Stimulated activated CD4-positive, alpha-beta T cell treated with anti-CD3 and anti-CD28 coated beads, Interleukin-2, amount 100 ng/mL, for 48 hours (primary cell): ENCODE measurements around the gene MYB.
"Not testable (repeated sequence)": the region's sequence is repeated elsewhere in the genome, so short reads cannot be mapped to it uniquely, and the experiment has no call there.

Experiments used
- DNase-seq, 2 donors: peaks; one replicate each; pipeline ENCODE4 v3.0.0-alpha.2; 2020

The MYB gene

DNA sequence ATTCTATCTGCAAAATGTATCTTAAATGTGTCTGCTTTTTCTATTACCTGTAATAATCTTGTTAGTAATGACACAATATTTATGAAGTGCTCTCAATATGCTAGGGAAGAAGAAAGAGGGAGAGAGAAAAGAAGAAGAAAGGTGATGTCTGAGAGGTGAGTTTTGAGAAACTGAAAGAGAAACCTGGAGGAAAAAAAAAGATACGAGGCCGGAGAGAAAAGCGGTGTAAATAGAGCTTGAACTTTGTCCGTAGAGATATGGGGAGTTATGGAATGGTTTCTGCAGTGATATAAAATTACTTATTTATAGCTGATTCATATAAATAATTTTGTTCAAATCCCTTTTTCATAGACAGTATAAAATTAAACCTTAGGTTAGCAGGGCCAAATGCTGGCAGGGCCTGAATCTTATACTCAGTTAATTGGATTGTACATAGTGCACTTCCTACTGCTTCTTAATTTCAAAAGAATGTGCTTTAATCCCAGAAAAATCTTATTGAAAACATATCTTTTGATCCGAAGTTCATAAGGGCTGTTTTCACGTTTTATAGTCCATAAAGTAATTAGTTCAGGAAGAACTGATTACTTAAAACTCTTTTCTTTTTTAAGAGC lies 43.0 kb downstream of the MYB start:
- DNase-seq: no peak

DNA sequence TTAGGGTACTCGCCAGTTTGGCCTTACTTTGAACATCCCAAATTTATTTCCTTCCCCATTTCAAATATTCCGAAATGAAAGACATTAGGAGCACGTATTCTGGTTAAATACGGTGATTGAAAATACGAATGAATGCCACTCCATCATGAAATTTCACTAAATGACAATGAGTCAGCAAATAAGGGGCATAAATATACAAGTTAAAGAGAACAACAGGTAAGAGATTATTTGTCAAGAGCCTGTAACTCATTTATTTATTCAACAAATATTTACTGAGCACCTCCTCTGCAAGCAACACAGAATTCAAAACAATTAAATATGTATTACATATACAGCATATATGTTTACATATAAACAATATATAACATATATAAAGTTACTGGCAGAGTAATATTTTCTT lies 44.8 kb downstream of the MYB start:
- DNase-seq: no peak

DNA sequence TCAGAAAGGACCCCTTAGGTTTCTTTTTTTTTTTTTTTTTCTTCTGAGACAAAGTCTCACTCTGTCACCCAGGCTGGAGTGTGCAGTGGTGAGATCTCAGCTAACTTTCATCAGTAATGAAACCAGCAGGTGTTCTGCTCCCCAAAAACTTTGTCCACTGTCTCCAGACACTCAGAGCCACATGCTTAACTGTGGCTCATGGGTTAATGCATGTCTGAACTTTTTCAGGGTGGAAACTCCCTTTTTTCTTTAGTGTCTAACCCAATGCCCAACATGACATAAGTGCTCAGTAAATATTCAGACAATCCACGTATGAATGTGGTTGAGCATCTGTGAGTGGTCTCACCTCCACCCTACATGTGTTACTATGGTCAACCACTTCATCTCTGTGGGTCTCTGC lies 45.4 kb downstream of the MYB start:
- DNase-seq: no peak

DNA sequence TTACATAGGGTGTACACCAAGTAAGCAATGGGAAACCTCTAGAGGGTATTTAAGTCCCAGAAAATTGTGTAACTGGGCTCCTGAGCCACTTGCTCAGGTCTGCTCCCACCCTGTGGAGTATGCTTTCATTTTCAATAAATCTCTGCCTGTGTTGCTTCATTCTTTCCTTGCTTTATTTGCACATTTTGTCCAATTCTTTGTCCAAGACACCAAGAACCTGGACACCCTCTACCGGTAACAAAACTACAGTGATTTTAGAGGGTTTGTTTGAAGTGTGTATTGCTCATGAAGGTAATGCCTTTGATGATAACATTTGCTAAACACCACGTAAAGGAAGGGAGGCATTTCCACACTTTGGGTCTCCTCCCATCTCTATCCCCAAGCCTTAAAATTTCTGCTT lies 46.2 kb downstream of the MYB start:
- no peak for DNase-seq

DNA sequence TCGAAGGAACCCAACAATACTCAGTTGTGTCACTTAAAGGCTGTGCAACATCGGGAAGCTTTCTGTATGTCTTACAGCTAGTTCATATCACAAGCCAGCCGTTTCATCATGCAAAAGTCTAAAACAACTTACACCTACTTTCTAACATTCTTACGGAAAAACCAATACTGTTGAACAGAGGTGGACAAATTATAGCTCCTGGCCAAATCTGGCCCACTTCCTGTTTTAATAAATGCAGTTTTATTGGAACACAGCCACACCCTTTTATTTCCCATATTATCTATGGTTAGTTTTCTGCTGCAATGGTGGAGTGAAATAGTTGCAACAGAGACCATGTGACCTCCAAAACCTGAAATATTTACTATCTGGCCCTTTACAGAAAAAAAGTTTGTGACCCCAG lies 46.6 kb downstream of the MYB start:
- no peak for DNase-seq

DNA sequence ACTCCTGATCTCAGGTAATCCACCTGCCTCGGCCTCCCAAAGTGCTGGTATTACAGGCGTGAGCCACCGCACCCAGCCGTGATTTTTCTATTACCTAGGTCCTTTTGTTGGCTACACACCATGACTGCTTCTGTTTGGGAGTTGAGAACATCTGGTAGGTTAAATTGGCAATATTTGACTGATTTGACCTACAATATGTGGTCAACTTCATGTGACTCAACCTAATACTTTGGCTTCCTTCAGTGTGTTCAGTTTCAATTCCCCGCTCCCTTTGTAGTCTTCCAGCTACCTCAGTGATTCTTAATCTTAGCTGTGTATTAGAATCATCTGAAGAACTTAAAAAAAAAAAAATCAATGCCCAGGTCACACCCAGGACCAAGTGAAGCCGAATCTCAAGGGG lies 47.4 kb downstream of the MYB start:
- DNase-seq: no peak

DNA sequence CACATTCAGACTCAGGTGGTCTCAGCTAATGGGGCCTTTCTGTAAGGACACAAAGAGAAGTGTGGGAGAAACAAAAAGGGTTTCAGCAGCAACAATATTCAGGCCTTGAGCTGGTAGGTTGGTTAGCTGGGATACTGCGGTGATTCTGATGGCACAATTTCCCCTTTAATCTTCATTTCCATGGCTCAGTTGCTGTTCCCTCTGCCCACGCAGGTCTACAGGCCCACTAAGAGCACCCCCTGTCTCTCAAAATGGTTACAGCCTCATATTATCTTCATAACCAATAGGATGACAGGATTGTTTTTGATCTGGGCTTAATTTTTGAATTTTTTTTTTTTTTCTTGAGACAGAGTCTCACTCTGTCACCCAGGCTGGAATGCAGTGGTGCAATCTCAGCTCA lies 48.9 kb downstream of the MYB start:
- DNase-seq: no peak

DNA sequence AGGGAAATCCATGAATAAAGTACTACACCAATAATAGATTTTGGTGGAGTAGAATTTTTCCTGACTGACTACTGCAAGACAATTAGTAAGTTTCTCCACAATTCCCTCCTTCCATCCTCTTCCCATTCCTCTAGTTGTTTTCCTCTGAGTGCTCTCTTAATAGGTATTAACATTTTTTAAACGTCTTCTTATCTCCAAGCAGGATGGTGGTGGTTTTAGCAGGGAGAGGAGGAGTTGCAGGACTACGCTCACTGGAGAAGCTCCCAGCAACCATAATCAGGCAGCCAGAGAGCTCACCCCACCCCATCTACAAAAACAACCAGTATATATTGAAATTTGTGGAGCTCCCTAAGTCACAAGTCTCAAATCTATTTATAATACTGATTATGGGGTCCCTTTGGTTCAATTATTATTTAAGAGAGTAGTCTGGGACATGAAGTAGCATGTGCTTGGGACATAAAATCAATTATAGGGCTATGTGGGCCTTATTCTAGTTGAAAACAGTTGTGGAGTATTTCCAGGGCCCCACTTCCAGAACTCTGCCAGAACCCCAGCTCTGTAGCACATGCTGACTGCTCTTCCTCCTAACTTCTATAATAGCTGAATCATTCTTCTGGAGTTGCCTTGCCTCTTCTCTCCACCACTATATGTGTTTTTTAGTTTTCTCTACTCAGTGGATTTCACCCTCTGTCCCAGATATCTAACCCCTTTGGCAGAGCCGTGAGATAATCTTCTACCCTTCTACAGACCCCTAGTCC lies 49.8 kb downstream of the MYB start:
- no peak for DNase-seq

DNA sequence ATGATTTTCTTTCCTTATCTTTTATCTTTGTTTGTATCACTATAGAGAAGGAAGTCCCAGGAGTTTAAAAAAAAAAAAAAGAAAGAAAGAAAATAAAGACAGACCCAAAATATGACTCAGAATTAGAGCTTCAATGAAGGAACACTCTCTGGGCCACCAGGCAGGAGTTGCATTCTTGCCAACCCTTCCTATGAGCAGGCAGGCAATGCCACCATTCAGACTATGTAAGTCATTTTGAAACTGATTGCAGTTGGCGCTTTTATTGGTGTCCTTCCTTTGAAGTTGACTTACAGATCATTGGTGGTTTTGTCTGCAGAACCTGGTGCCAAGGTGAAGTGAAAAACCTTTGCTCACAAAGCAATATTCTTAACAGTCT lies 50.3 kb downstream of the MYB start:
- no peak for DNase-seq

DNA sequence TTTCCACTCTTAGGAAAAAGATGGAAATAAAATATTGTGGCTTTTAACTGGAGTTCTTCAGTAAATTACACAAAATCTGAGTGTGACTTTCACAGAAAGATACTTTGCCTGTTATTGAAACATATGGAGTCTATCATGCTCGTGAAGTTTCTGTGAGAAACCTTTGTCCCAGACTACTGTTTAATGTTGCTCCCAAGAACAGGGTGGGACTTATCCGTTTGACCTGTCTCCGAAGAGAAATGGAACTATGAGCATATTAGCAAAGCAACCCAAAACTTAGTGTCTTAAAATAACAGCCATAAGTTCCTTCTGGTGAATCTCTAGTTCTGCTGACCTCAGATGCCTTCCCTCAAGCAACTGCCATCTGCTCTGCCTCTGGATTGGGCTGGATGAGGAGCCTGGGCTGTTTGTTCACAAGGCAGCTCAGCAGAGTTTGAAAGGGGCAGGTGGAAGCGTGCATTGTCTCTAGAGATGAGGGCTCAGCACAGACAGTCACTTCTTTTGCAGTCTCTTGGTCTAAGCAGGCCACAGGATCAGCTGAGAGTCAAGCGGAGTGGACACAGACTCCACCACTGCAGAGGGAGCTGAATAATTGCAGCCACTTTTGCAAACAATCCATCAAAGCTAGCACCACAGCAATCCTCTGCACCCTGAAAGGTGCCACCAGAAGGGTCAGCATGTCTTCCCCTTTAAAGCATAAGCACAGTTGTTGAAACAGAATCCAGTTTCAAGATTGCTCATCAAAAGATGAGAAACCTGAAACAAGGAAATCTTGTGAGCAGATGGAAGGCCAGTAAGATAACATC lies 52.8 kb downstream of the MYB start:
- DNase-seq: no peak

DNA sequence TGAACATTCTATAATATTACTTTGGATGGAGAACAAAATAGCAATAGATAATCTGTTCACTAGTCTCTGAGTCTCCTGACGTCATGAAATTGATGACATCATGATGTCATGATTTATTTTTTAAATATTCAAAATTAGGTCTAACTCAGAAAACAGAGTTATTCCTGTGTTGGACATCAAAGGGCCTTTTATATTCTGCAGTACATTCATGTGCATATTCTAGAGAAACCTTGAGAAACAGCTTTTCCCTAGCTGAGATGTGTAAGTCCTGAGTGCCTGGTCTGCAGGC lies 53.3 kb downstream of the MYB start:
- DNase-seq: no peak

DNA sequence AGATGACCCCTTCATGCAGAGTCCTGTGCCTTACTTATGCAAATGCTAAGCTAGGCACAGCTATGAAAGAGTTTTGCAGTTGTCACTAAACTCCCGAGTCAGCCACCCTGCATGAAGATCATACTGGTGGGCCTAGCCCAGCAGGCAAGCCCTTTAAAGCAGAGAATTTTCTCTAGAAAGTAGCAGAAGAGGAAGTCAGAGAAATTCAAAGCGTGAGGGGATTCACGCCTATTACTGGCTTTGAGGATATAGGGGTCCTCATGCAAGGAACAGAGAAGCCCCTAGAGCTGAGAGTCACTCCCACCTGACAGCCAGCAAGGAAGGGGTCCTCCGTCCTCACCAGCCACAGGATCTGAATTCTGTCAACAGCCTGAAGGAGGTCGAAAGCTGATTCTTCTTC lies 54.6 kb downstream of the MYB start:
- no peak for DNase-seq

DNA sequence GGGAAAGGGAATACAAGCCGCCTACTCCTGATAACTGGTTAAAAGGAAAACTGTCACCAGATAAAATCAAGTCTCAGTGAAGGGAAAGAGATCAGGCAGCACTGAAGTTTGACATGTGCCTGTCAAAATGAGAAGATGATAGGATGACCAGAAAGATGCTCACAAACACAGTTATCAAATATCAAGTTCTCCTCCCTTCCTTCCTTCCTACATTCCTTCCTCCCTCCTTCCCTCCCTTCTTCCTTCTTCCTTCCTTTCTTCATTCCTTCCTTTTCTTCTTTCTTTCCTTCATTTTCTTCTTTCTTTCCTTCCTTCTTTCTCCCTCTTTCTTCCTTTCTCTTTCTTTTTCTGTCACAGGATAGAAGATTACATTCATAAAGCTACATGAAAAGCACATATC lies 55.2 kb downstream of the MYB start:
- DNase-seq: no peak

DNA sequence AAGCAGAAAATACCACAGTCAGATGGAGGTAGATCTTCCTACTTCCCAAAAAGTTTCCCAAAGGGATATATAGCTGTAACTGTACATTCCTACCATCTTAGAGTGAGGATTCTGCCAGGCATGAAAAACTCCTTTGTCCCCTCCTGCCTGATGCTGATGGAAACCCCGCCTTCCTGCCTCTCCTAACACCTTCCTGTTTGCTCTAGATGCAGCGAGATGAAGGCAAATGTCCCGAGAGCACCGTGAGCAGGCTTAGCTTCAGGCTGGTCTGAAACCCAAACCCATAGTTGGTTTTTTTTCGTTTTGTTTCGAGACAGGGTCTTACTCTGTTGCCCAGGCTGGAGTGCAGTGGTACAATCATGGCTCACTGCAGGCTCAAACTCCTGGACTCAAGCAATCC lies 55.6 kb downstream of the MYB start:
- DNase-seq: no peak

DNA sequence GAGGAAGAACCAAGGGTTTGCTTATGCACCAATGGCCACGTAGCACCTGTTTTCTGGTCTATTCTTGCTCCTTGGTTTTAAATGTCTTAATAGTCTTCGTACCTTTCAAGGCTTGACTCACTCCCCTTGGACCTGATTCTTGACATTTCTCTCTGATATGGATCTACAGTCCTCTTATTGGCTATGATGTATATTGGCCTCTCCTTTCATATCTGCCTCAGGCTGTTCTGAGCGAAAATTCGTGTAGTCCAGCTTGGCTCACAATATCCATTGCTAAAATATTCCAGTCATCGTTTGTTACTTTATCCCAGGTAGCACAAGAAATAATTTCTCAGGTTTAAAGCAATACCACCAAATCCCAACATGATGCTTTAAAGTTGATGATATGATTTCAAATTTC lies 59.6 kb downstream of the MYB start:
- no peak for DNase-seq

DNA sequence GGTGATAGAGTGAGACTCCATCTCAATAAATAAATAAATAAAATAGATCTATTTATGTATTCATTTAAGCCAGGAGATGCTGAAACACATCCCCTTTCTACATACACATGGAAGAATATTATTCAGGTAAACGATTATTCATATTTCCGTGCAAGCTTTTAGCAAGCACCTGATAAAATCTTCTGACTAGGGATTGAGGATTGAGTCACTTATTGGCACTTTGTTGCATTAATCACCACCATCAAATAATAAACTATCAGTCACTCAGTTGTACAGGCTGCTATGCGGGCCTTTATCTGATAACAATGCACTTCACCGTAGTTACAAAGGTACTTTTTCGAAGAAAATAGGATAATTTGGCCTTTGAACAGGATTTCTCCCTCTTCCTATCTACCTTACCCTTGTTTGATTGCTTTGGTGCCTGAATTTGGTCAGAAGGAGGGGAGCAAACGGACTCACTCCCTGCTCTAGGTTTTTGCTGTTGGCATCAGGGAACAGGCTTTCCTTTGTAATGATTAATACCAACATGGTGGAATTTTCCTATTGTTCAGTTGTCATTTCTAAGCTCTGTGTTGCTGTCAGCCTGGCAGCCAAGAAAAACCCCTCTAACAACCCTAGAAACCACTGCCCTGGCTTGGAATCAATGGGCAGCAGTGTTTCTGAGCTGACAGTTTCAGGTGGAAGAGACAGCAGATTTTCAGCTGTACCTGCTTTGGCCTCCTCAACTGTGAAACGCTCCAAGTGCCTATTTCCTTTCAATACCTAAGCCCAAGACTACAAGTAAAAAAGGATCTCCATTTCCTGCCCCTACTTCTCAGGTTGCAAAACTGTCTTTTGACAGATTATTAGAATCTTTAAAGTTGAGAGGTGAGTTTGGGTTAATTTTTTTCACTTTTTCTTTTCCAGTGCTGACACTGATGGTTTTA lies 63.0 kb downstream of the MYB start:
- DNase-seq: no peak

DNA sequence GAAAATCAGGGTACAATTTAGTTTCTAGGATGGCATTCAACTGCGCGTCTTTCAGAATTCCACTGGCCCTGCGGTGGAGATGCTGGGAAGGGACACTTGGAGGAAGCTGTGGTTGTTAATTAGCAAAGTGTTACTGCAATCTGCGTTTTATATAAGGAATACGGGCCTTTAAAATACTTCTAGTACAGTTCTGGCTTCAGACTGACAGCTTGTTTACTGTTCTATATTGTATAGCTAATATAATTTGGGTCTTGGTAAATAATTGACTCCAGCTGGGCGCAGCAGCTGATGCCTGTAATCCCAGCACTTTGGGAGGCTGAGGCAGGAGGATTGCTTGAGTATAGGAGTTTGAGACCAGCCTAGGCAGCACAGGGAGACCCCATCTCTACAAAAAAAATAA lies 63.7 kb downstream of the MYB start:
- DNase-seq: no peak

DNA sequence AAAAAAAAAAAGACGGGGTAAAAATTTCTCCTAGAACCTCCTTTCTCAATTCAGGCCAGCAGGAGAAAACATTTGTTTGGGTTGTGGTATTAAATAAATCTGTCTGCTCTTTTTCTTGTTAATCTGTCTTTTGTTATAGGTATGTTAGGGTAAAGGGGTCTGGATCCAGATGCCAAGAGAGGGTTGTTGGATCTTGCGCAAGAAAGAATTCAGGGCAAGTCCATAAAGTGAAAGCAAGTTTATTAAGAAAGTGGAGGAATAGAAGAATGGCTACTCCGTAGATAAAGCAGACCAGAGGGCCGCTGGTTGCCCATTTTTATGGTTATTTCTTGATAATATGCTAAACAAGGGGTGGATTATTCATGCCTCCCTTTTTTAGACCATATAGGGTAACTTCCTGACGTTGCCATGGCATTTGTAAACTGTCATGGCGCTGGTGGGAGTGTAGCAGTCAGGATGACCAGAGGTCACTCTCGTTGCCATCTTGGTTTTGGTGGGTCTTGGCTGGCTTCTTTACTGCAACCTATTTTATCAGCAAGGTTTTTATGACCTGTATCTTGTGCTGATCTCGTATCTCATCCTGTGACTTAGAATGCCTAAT lies 65.4 kb downstream of the MYB start:
- DNase-seq: not testable (repeated sequence)

DNA sequence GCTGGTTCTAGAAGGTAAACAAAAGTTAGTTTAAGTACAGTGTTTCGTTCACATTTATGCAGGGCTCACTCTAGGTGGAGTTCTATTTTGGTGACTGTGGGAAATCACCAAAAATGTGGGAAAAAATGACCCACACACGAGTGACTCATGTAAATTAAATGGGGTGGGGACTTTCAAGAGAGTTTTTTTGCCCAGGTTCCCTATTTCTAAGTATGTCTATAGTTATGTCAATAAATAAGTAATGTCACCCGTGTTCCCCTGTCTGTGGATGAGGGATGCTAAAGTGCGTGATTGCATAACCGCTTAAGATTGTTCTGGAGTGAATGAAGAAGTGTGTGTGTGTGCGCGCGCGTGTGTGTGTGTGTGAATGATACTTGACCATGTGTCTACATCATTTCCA lies 69.1 kb downstream of the MYB start:
- DNase-seq: no peak

DNA sequence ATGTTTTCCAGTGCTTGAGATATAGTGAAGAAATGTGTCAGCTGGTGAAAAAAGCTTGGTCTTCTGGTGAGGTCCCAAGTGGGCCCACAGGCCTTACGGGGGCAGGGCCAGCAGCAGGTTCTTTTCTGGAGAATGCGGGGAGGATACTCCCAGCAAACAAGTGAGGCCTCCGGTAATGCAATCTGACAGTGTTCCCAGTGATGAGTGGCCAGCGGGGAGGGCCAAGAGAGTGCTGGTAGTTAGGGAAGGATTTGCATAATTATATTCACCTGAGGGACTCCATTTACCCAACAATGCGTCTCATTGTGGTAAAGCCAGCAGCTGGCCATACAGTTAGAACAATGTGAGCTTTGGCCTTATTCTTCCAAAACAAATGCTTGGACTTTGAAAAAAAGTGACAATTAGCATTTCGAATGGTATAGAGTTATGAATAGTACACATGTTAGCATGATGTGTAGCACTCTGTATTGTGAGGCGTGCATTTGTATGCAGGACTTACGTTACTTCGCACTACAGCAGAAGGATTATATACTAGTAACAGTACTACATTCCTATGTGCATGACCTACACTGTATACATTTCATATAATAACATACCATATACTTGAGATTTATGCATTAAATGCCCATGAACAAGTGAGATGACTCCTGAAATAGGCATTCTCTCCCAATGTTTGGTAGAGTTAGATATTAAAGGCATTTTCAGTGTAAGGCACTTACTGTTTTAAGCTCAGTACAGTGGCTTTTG lies 69.8 kb downstream of the MYB start:
- no peak for DNase-seq

DNA sequence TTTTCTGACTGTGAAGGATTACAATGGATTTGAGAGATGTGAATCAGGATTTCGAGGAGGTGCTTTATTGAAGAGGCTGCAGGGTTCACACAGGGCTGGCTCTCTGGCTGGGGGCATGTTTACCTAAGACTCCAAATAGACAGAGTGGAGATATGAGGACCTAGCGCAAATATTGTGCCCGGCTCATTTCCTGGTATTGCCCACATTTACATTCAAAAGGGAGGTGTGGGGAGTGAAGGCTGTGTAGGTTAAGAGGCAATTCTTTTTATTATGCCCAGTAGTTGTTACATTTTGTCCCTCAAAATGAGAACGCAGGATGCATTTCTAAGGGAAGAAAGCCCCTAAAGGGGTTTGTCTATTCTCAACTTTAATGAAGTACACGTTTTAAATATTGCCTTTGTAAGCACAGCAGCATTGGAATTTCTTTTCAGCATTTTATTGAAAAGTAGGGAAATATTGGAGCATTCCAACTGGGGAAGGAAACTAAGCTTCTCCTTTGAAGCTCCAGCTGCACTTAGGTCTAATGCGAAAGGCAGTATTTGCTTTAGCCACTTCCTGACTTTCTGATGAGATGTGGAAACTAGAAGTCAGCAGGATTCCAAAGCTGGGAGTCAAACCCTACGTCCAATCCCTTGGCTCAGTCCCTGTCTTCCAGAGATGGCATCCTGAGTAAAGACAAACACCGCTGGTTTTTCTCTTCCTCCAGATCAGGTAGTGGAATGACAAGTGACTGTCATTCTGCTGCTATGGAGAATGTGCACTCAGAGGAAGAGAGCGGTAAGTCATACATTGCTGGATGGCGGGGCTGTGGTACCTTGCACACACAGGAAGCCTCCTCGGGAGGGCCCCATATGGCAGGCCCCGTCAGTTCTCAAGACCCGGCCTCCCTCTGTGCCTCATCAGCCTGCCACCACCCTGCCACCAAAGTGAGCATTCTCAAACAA lies 70.7 kb downstream of the MYB start:
- DNase-seq: no peak
